Measurements from ENCODE around the gene FAM221B.

The FAM221B gene

DNA sequence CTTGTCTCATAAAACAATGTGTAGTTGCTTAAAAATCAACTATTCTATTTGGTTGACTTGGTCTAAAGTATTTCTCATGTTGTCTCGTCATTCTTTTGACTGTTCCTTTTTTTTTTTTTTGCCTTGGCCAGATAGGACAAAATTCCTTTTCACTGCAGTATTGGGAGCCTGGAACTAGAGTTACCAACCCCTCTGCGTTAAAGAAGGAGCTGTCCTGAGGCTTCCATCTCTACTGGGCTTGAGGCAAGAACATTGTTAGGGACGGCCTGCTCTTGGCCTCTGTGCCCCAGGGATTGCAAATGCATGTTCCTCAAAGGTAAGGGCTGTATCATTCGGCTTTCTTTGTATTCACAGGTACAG lies 38.5 kb downstream of the FAM221B start:
- DNase-seq: no peak

- no peak for DNase-seq
Observed at GRCh38 chr9:35789541-35789940, 39.0 kb downstream of the FAM221B start.

GRCh38 chr9:35783418-35783817 lies 45.1 kb downstream of the FAM221B start:
- DNase-seq: no peak

DNA sequence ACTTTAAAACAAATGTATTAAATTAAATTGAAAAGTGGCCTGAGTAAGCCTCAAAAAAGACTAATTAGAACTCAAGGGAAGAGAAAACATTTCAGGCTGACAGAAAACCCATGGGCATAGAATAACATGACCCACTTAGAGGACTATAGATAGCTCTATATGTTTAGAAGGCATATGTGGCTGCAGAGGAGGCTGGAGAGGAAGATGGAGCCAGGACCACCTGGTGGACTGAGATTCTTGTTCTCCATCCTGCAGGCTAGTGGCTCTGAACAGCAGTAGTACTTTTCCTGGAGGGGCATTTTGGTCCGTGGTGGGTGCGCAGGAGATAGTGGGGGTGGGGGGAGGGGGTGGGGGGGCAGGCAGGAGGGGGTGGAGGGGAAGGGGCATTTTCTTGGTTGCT lies 47.5 kb downstream of the FAM221B start:
- no peak for DNase-seq

DNA sequence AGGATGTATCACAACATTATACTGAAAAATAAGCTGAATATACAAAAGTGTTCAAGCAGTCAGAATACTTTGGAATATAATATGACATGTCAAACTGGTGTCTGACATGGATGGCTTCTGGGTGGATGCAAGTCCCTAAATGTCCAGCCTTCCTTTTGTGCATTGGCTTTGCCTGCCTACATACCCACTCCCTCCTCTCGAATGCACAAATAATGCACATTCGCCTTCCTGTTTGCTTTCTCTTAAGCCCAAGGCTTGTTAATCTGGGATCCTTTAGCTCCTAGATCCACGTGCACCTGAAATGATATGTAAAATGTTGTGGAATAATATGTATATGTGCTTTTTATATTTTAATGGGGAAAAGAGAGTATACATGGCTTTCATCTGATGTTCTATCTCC lies 50.0 kb downstream of the FAM221B start:
- no peak for DNase-seq

DNA sequence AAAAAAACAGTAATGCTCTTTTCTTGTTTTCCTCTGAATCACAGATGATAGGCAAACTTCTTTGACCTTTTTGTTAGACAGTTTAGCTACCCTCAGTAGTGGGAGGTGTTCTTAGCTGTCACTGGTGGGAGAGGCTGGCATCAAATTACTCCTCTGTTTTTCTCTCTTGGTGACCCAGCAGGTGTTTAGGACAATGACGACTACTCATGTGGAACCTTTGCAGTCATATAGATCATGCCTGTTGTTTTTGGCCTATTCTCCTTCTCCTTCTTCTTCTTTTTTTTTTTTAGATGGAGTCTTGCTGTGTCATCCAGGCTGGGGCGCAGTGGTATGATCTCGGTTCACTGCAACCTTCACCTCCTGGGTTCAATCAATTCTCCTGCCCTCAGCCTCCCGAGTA lies 52.5 kb downstream of the FAM221B start:
- no peak for DNase-seq

- DNase-seq: no peak
Observed at GRCh38 chr9:35774907-35775635, 53.5 kb downstream of the FAM221B start.

DNA sequence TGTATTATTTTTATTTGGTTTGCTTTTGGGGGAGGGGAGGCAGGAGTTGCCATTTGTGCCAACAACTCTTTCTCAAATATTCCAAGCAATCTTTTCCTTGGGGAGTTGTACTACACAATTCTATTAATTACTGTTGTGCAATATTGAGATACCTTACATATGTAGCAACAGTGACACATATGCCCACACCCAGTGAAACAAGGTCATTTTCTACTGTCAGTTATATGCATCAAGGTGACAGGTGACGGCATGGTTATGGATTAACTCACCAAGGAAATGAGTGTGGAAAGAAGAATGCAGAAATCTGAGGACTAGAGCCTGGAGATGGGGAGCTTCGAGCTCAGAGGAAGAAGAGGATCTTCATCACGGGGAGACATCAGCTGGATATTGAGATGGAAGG lies 56.6 kb downstream of the FAM221B start:
- no peak for DNase-seq

GRCh38 chr9:35771534-35771933 lies 57.0 kb downstream of the FAM221B start:
- no peak for DNase-seq

- no peak for DNase-seq
Observed at GRCh38 chr9:35771075-35771433, 57.5 kb downstream of the FAM221B start.

GRCh38 chr9:35769763-35770162 lies 58.8 kb downstream of the FAM221B start:
- DNase-seq: no peak

DNA sequence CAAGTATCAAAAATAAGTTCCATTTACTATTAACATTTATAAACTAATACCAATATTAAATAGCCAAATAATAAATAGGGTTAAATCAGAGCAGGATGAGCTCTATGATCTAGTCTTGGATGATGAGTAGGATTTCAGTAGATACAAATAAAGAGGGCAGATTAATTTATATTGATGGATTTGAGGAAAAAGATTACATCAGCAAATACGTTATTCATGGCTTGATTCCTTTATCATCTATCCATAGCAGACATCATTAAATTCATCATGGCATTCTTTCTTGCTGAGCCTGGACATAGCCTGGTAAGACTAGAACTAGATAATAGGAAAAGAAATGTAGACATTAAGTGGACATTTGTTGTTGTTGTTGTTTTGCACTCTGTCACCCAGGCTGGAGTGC lies 61.1 kb downstream of the FAM221B start:
- DNase-seq: no peak

DNA sequence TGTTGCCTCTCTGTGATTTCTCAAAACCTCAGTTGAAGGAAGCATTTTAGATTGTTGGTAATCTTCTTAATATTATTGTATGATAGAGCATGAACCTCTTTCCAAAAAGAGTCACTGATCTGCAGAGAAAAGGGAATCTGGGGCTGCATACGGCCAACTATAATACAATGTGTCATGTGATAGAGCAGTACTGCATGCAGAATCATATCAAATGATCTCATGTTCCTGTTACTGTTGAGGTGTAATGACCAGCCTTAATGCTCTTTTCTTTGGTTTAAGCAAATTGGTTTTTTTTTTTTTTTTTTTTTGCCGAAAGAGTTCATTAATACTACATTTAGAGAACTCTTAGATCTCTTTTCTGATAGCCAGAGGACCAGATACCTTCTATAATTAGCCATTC lies 61.5 kb downstream of the FAM221B start:
- no peak for DNase-seq
